GM23338 (cell line): ENCODE results near the gene MAP2K3.
"Not testable (repeated sequence)": the region's sequence is repeated elsewhere in the genome, so short reads cannot be mapped to it uniquely, and the experiment has no call there.

Source experiments
- CREB1 ChIP-seq: fragments of 250-450 bp; sonication (Bioruptor Pico); IDR thresholded peaks from 2 replicates; pipeline ENCODE4 v1.5.0; 2020; ENCODE audit warnings: low read depth, mild to moderate bottlenecking, moderate library complexity
- EZH2phosphoT487 ChIP-seq: fragments of 200-600 bp; sonication (generic); IDR thresholded peaks from one replicate; pipeline ENCODE4 v1.8.1; 2018; ENCODE audit warnings: antibody characterized with exemption; ENCODE audit not compliant: unreplicated experiment
- NANOG ChIP-seq: IDR thresholded peaks from 2 replicates; pipeline ENCODE4 v1.6.1; 2016; ENCODE audit warnings: antibody characterized with exemption, borderline replicate concordance
- POLR2AphosphoS5 ChIP-seq: IDR thresholded peaks from 2 replicates; pipeline ENCODE4 v1.6.1; 2016; ENCODE audit warnings: antibody characterized with exemption, low read depth
- STAT1 ChIP-seq: IDR thresholded peaks from one replicate; pipeline ENCODE4 v1.6.1; 2016; ENCODE audit warnings: antibody characterized with exemption; ENCODE audit not compliant: unreplicated experiment
- TF ChIP-seq, protein P1 (sequence below), 2 experiments: fragments of 200-600 bp in 1 of 2; sonication (generic) in 1 of 2; conservative IDR thresholded peaks; 2 replicates each; pipeline versions ENCODE4 v1.5.1 to v1.6.1; 2016 to 2017; ENCODE audit warnings: antibody characterized with exemption in 2 of 2, low read depth in 2 of 2, mild to moderate bottlenecking in 2 of 2, moderate library complexity in 1 of 2
- TF ChIP-seq, protein P2 (sequence below): IDR thresholded peaks from one replicate; pipeline ENCODE4 v1.6.1; 2018; ENCODE audit warnings: antibody characterized with exemption; ENCODE audit not compliant: unreplicated experiment

DNA sequence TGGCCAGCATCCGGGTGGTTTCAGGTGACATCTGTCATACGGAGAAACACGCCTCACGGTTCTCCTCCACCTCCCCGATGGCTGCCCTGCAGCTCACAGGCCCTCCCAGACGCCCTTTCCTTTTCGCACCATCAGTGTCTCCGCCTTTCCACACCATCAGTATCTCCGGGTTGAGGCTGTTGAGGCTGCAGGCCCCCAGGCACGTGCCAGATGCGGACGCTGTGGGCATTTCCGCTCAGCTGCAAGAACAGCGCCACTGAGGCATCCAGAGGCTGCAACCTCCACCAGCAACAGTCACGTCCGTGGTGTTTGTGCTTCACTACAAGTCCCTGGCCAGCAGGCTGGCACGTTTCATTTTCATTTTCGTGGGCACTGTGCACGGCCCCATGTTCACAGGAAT lies 66.0 kb downstream of the MAP2K3 start:
- TF ChIP-seq, protein P1, sequence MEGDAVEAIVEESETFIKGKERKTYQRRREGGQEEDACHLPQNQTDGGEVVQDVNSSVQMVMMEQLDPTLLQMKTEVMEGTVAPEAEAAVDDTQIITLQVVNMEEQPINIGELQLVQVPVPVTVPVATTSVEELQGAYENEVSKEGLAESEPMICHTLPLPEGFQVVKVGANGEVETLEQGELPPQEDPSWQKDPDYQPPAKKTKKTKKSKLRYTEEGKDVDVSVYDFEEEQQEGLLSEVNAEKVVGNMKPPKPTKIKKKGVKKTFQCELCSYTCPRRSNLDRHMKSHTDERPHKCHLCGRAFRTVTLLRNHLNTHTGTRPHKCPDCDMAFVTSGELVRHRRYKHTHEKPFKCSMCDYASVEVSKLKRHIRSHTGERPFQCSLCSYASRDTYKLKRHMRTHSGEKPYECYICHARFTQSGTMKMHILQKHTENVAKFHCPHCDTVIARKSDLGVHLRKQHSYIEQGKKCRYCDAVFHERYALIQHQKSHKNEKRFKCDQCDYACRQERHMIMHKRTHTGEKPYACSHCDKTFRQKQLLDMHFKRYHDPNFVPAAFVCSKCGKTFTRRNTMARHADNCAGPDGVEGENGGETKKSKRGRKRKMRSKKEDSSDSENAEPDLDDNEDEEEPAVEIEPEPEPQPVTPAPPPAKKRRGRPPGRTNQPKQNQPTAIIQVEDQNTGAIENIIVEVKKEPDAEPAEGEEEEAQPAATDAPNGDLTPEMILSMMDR (conservative IDR thresholded peaks at IDR 0.05; ENCODE audit: low read depth in 2 of 2): not testable (repeated sequence)
- TF ChIP-seq, protein P2, sequence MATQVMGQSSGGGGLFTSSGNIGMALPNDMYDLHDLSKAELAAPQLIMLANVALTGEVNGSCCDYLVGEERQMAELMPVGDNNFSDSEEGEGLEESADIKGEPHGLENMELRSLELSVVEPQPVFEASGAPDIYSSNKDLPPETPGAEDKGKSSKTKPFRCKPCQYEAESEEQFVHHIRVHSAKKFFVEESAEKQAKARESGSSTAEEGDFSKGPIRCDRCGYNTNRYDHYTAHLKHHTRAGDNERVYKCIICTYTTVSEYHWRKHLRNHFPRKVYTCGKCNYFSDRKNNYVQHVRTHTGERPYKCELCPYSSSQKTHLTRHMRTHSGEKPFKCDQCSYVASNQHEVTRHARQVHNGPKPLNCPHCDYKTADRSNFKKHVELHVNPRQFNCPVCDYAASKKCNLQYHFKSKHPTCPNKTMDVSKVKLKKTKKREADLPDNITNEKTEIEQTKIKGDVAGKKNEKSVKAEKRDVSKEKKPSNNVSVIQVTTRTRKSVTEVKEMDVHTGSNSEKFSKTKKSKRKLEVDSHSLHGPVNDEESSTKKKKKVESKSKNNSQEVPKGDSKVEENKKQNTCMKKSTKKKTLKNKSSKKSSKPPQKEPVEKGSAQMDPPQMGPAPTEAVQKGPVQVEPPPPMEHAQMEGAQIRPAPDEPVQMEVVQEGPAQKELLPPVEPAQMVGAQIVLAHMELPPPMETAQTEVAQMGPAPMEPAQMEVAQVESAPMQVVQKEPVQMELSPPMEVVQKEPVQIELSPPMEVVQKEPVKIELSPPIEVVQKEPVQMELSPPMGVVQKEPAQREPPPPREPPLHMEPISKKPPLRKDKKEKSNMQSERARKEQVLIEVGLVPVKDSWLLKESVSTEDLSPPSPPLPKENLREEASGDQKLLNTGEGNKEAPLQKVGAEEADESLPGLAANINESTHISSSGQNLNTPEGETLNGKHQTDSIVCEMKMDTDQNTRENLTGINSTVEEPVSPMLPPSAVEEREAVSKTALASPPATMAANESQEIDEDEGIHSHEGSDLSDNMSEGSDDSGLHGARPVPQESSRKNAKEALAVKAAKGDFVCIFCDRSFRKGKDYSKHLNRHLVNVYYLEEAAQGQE: not testable (repeated sequence)
- not testable (repeated sequence) for TF ChIP-seq CREB1 (CRISPR knock-in tag); POLR2AphosphoS5; STAT1; NANOG; EZH2phosphoT487
